Right lobe of liver (tissue), 4 donors: ENCODE results near the gene EPN3.

ENCODE experiments used
- POLR2A ChIP-seq: fragments of 450-650 bp; IDR thresholded peaks from one replicate; pipeline ENCODE4 v1.6.1; 2017; ENCODE audit warnings: antibody characterized with exemption, mild to moderate bottlenecking
- TF ChIP-seq, protein P1 (sequence below), 4 donors: fragments of 200-600 bp in 3 of 4; fragments of 450-650 bp in 1 of 4; IDR thresholded peaks; one replicate each; pipeline versions ENCODE4 v1.5.1 to v1.8.0; 2016 to 2022; ENCODE audit warnings: antibody characterized with exemption in 4 of 4, mild to moderate bottlenecking in 2 of 4
- donor health status: DM: no; HTN: no; CAD: no.
- donor health status: DM: no; HTN: no; CAD: no.
- donor health status: DM: no; HTN: yes; CAD: no.

DNA sequence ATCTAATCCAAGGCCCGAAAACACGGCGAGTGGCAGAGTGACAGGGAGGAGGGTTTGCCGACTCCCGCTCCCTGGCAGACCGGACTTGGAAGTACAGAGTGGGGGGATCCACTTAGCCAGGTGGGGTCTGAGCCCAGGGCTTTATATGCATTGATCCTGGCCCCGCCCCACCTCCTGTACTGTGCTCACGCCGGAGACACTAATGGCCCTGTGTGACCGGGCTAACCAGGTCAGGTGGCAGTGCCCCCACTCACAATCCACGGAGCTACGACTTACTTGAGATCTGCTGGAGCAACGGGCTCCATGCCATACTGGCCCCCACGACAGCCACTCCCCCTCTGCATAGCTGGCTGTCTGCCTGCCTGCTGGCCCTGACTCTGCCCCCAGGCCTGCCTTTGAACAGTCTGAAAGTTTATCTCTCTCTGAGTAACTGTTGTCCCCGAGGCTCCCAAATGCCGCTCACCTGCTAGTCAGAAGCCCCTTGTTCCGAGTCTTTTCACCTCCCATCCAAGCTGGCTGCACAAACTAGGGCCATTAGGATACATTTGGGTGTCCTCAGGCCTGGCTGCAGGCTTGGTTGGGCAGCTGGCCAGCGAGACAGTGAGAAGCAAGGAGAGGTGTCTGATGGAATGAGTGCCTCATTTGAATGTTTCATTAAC, 56.0 kb downstream of the EPN3 start:
- TF ChIP-seq POLR2A = no peak
- TF ChIP-seq, protein P1, sequence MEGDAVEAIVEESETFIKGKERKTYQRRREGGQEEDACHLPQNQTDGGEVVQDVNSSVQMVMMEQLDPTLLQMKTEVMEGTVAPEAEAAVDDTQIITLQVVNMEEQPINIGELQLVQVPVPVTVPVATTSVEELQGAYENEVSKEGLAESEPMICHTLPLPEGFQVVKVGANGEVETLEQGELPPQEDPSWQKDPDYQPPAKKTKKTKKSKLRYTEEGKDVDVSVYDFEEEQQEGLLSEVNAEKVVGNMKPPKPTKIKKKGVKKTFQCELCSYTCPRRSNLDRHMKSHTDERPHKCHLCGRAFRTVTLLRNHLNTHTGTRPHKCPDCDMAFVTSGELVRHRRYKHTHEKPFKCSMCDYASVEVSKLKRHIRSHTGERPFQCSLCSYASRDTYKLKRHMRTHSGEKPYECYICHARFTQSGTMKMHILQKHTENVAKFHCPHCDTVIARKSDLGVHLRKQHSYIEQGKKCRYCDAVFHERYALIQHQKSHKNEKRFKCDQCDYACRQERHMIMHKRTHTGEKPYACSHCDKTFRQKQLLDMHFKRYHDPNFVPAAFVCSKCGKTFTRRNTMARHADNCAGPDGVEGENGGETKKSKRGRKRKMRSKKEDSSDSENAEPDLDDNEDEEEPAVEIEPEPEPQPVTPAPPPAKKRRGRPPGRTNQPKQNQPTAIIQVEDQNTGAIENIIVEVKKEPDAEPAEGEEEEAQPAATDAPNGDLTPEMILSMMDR (IDR thresholded peaks at IDR 0.05) = no peak
